Endothelial cell of umbilical vein (primary cell): Measurements from ENCODE around the gene LRRC32.

Source experiments
- CTCF ChIP-seq, 2 donors: IDR thresholded peaks; 1 replicate in 1 of 2; 2 replicates in 1 of 2; pipeline ENCODE4 v1.5.1; 2011; ENCODE audit warnings: low read length in 2 of 2, mild to moderate bottlenecking in 2 of 2, moderate library complexity in 2 of 2, control low read depth in 1 of 2, inconsistent platforms in 1 of 2, low read depth in 1 of 2; ENCODE audit not compliant: insufficient read depth in 1 of 2; ENCODE audit errors: extremely low read depth in 1 of 2
- EZH2 ChIP-seq: IDR thresholded peaks from 2 replicates; pipeline ENCODE4 v1.6.1; 2012; ENCODE audit warnings: borderline replicate concordance, low read depth, mild to moderate bottlenecking, moderate library complexity, low read length, inconsistent platforms; ENCODE audit not compliant: severe bottlenecking
- FOS ChIP-seq: IDR thresholded peaks from 2 replicates; pipeline ENCODE4 v1.6.1; 2011; ENCODE audit warnings: mild to moderate bottlenecking, low read length, moderate library complexity, borderline replicate concordance; ENCODE audit not compliant: insufficient read depth
- JUN ChIP-seq: IDR thresholded peaks from 2 replicates; pipeline ENCODE4 v1.6.1; 2011; ENCODE audit warnings: borderline replicate concordance, low read depth; ENCODE audit not compliant: insufficient read length, insufficient read depth
- MYC ChIP-seq: IDR thresholded peaks from one replicate; pipeline ENCODE4 v1.6.1; 2011; ENCODE audit warnings: mild to moderate bottlenecking, low read depth, low read length
- POLR2A ChIP-seq: IDR thresholded peaks from 2 replicates; pipeline ENCODE4 v1.6.1; 2012; ENCODE audit warnings: low read depth, mild to moderate bottlenecking, control low read depth, low read length
- POLR2AphosphoS5 ChIP-seq: IDR thresholded peaks from 2 replicates; pipeline ENCODE4 v1.6.1; 2012; ENCODE audit warnings: low read depth, mild to moderate bottlenecking, control low read depth, low read length, moderate library complexity; ENCODE audit not compliant: insufficient read depth
- TF ChIP-seq, protein P1 (sequence below): IDR thresholded peaks from 2 replicates; pipeline ENCODE4 v1.6.1; 2011; ENCODE audit not compliant: insufficient read depth, insufficient read length

- TF ChIP-seq POLR2AphosphoS5: no peak
- no peak for TF ChIP-seq CTCF (IDR thresholded peaks at IDR 0.05; ENCODE audit: extremely low read depth in 1 of 2, insufficient read depth in 1 of 2, low read depth in 1 of 2, low read length in 2 of 2)
- TF ChIP-seq POLR2A: peak; percentile 32
- peak; percentile 55 for TF ChIP-seq MYC
- TF ChIP-seq, protein P1, sequence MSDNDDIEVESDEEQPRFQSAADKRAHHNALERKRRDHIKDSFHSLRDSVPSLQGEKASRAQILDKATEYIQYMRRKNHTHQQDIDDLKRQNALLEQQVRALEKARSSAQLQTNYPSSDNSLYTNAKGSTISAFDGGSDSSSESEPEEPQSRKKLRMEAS: peak; percentile 92
- TF ChIP-seq FOS: peak; percentile 26
- peak; percentile 79 for TF ChIP-seq JUN
- TF ChIP-seq EZH2: no peak
These were observed 41.3 kb downstream of the LRRC32 start for GRCh38 chr11:76629116-76629852.
